Fibroblast of lung (primary cell): Measurements from ENCODE around the gene SPEF2. TPM values are rescaled to one million over a fixed set of nuclear protein-coding genes. Genes with fewer than 3 reads are reported as not detected.

ENCODE experiments used
- DNase-seq, 2 donors: peaks; one replicate each; pipeline versions ENCODE4 v3.0.0 to v3.0.0-alpha.2; 2010; ENCODE audit warnings: low read depth in 2 of 2
- H2AFZ ChIP-seq: 2 replicates; pipeline ENCODE4 v1.5.1; 2012; ENCODE audit warnings: low read length, control low read depth, inconsistent platforms
- H3K27ac ChIP-seq: 2 replicates; pipeline ENCODE4 v1.5.1; 2011; ENCODE audit warnings: low read length, control low read depth; ENCODE audit not compliant: insufficient read depth
- H3K27me3 ChIP-seq: 2 replicates; pipeline ENCODE4 v1.5.1; 2011; ENCODE audit warnings: mild to moderate bottlenecking, low read length; ENCODE audit not compliant: control insufficient read depth, insufficient read depth
- H3K36me3 ChIP-seq: 2 replicates; pipeline ENCODE4 v1.5.1; 2011; ENCODE audit warnings: low read length; ENCODE audit not compliant: control insufficient read depth, insufficient read depth
- H3K4me1 ChIP-seq: 2 replicates; pipeline ENCODE4 v1.5.1; 2011; ENCODE audit warnings: low read length; ENCODE audit not compliant: control insufficient read depth, insufficient read depth; ENCODE audit errors: extremely low read depth
- H3K4me2 ChIP-seq: 2 replicates; pipeline ENCODE4 v1.5.1; 2011; ENCODE audit warnings: low read length, control low read depth; ENCODE audit not compliant: insufficient read depth; ENCODE audit errors: extremely low read depth
- H3K4me3 ChIP-seq, 4 experiments: fragments of 200-600 bp in 1 of 4; sonication (generic) in 1 of 4; replicated peaks in 1 of 4; 2 replicates each; pipeline ENCODE4 v1.5.1; 2011 to 2016; ENCODE audit warnings: low read length in 4 of 4, low read depth in 3 of 4, mild to moderate bottlenecking in 3 of 4, control low read depth in 2 of 4, inconsistent platforms in 1 of 4, mixed read lengths in 1 of 4; ENCODE audit not compliant: insufficient read depth in 1 of 4; ENCODE audit errors: control extremely low read depth in 1 of 4
- H3K79me2 ChIP-seq: 2 replicates; pipeline ENCODE4 v1.5.1; 2012; ENCODE audit warnings: mild to moderate bottlenecking, low read length, inconsistent platforms; ENCODE audit not compliant: control insufficient read depth, insufficient read depth
- H3K9ac ChIP-seq: 2 replicates; pipeline ENCODE4 v1.5.1; 2011; ENCODE audit warnings: mild to moderate bottlenecking, low read length, control low read depth; ENCODE audit not compliant: insufficient read depth
- H3K9me3 ChIP-seq: 2 replicates; pipeline ENCODE4 v1.5.1; 2012; ENCODE audit warnings: low read depth, low read length; ENCODE audit not compliant: control insufficient read depth, insufficient read depth
- H4K20me1 ChIP-seq: 2 replicates; pipeline ENCODE4 v1.5.1; 2011; ENCODE audit warnings: low read length; ENCODE audit not compliant: control insufficient read depth, insufficient read depth; ENCODE audit errors: extremely low read depth
- CTCF ChIP-seq, 2 donors: IDR thresholded peaks in 1 of 2; conservative IDR thresholded peaks in 1 of 2; 1 replicate in 1 of 2; 2 replicates in 1 of 2; pipeline ENCODE4 v1.5.1; 2011 to 2012; ENCODE audit warnings: low read length in 2 of 2, control low read depth in 1 of 2, inconsistent platforms in 1 of 2, low read depth in 1 of 2, mild to moderate bottlenecking in 1 of 2
- EZH2 ChIP-seq: IDR thresholded peaks from 2 replicates; pipeline ENCODE4 v1.5.1; 2012; ENCODE audit warnings: low read length, control low read depth, mild to moderate bottlenecking; ENCODE audit errors: missing control alignments
- polyA plus RNA-seq, 2 donors: library from polyadenylated mRNA; depleted of rRNA in 1 of 2; stranded (reverse) in 1 of 2; unstranded in 1 of 2; fragments of >200 nt; gene quantifications; 2 replicates each; pipeline ENCODE4 v1.2.1, GENCODE V29; 2011 to 2012; ENCODE audit warnings: missing spikeins in 1 of 2
- total RNA-seq: library from RNA; depleted of rRNA; stranded (reverse); fragments of >200 nt; gene quantifications from 2 replicates; pipeline ENCODE4 v1.2.1, GENCODE V29; 2014

SPEF2 gene
- total and polyA plus RNA-seq, 2 donors (not counting 1 experiment from before 2014, with no cell fraction given), result 5.2 to 5.9 TPM

GRCh38 chr5:35587419-35587818, 30.2 kb upstream of the SPEF2 start:
- no peaks in the 10 kb centered on the region for H3K79me2 ChIP-seq
- H3K9me3 ChIP-seq, result no peaks in the 10 kb centered on the region
- H3K27ac ChIP-seq, result no peak overlapping the region
- no peaks in the 10 kb centered on the region for H3K4me1 ChIP-seq
- no peak for DNase-seq
- no peak overlapping the region for H3K4me2 ChIP-seq
- no peaks in the 10 kb centered on the region for H4K20me1 ChIP-seq
- H2AFZ ChIP-seq, result no peak overlapping the region
- H3K36me3 ChIP-seq, result no peaks in the 10 kb centered on the region
- no peak for TF ChIP-seq CTCF (conservative IDR thresholded peaks at IDR 0.05 in 1 of 2, IDR thresholded peaks at IDR 0.05 in 1 of 2; ENCODE audit: low read depth in 1 of 2, low read length in 2 of 2)
- TF ChIP-seq EZH2, result no peak
- H3K9ac ChIP-seq, result no peak overlapping the region
- H3K27me3 ChIP-seq, result no peaks in the 10 kb centered on the region
- H3K4me3 ChIP-seq, result no peak overlapping the region

- no peak overlapping the region for H3K27ac ChIP-seq
- no peak for DNase-seq
- H3K4me3 ChIP-seq, result no peak overlapping the region
- H3K27me3 ChIP-seq, result no peaks in the 10 kb centered on the region
- H3K9me3 ChIP-seq, result no peaks in the 10 kb centered on the region
- H3K4me1 ChIP-seq, result no peaks in the 10 kb centered on the region
- H3K9ac ChIP-seq, result no peak overlapping the region
- no peak overlapping the region for H3K4me2 ChIP-seq
- no peaks in the 10 kb centered on the region for H3K79me2 ChIP-seq
- no peaks in the 10 kb centered on the region for H4K20me1 ChIP-seq
- no peaks in the 10 kb centered on the region for H3K36me3 ChIP-seq
- no peak overlapping the region for H2AFZ ChIP-seq
- TF ChIP-seq CTCF (conservative IDR thresholded peaks at IDR 0.05 in 1 of 2, IDR thresholded peaks at IDR 0.05 in 1 of 2; ENCODE audit: low read depth in 1 of 2, low read length in 2 of 2) (no peak), EZH2 (no peak)
Observed at GRCh38 chr5:35593338-35593737, 24.3 kb upstream of the SPEF2 start.

GRCh38 chr5:35598707-35599370, 18.8 kb upstream of the SPEF2 start:
- H3K36me3 ChIP-seq, result no peaks in the 10 kb centered on the region
- H3K4me1 ChIP-seq, result no peaks in the 10 kb centered on the region
- no peak overlapping the region for H3K9ac ChIP-seq
- DNase-seq, result no peak
- no peaks in the 10 kb centered on the region for H3K27me3 ChIP-seq
- no peaks in the 10 kb centered on the region for H4K20me1 ChIP-seq
- H3K4me2 ChIP-seq, result no peak overlapping the region
- H2AFZ ChIP-seq, result no peak overlapping the region
- H3K79me2 ChIP-seq, result no peaks in the 10 kb centered on the region
- H3K4me3 ChIP-seq, result no peak overlapping the region
- H3K9me3 ChIP-seq, result no peaks in the 10 kb centered on the region
- H3K27ac ChIP-seq, result no peak overlapping the region
- TF ChIP-seq CTCF (conservative IDR thresholded peaks at IDR 0.05 in 1 of 2, IDR thresholded peaks at IDR 0.05 in 1 of 2; ENCODE audit: low read depth in 1 of 2, low read length in 2 of 2) (no peak), EZH2 (no peak)
